22Rv1 (cell line): ENCODE results near the gene TMED7.

Experiments
- ZFX ChIP-seq: fragments of 450-650 bp; IDR thresholded peaks from 2 replicates; pipeline ENCODE4 v1.6.1; 2017; ENCODE audit warnings: antibody characterized with exemption, borderline replicate concordance
- TF ChIP-seq, protein P1 (sequence below): fragments of 450-650 bp; IDR thresholded peaks from 2 replicates; pipeline ENCODE4 v1.5.1; 2017; ENCODE audit warnings: mild to moderate bottlenecking

DNA sequence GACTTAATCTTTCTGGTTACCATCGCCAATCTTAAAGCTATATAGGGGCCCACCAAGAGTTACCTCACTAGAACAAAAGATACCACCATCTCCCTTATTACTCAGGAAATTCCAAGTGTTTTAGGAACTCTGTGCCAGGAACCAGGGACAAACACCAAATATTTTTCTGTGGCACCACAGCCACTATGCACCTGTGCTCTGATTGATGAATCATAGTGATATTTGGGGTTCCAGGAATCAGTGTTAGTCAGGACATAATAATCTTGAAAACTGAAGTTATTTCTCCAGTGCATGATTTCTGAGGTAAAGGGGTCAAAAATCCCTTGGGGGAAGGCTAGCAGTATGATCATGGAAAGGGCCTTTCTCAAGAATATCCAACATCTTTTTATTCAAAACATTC, 10.2 kb upstream of the TMED7 start:
- TF ChIP-seq, protein P1, sequence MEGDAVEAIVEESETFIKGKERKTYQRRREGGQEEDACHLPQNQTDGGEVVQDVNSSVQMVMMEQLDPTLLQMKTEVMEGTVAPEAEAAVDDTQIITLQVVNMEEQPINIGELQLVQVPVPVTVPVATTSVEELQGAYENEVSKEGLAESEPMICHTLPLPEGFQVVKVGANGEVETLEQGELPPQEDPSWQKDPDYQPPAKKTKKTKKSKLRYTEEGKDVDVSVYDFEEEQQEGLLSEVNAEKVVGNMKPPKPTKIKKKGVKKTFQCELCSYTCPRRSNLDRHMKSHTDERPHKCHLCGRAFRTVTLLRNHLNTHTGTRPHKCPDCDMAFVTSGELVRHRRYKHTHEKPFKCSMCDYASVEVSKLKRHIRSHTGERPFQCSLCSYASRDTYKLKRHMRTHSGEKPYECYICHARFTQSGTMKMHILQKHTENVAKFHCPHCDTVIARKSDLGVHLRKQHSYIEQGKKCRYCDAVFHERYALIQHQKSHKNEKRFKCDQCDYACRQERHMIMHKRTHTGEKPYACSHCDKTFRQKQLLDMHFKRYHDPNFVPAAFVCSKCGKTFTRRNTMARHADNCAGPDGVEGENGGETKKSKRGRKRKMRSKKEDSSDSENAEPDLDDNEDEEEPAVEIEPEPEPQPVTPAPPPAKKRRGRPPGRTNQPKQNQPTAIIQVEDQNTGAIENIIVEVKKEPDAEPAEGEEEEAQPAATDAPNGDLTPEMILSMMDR = no peak
- no peak for TF ChIP-seq ZFX
